Caco-2 (cell line): Measurements from ENCODE around the gene XKR3. TPM values are rescaled to one million over a fixed set of nuclear protein-coding genes. Genes with fewer than 3 reads are reported as not detected.

Source experiments
- BruUV-seq: library from RNA; stranded (reverse); fragments of 400-500 nt; replicated peaks from 2 replicates; lab custom pipeline; 2021; lab: Mats Ljungman, UMichigan
- CTCF ChIA-PET: fragments of 300-600 bp; sonication (Branson Sonifier 250); formaldehyde crosslinking; loops from one replicate; lab custom pipeline; 2022; ENCODE audit warnings: antibody characterized with exemption; lab: Charles Lee
- POLR2A ChIA-PET: fragments of 300-600 bp; sonication (Branson Sonifier 250); formaldehyde crosslinking; loops from one replicate; lab custom pipeline; 2022; ENCODE audit warnings: antibody characterized with exemption; lab: Charles Lee
- DNase-seq, 2 experiments: peaks; one replicate each; pipeline versions ENCODE4 v3.0.0 to v3.0.0-alpha.2; 2020 to 2022
- H3K27me3 ChIP-seq: replicated peaks from 2 replicates; pipeline ENCODE4 v1.6.0; 2011; ENCODE audit warnings: low read length; ENCODE audit not compliant: control insufficient read depth, insufficient read depth
- H3K36me3 ChIP-seq: 2 replicates; pipeline ENCODE4 v1.5.1; 2011; ENCODE audit warnings: low read length; ENCODE audit not compliant: control insufficient read depth, insufficient read depth
- H3K4me1 ChIP-seq: fragments of 250-450 bp; sonication (Bioruptor Pico); 2 replicates; pipeline ENCODE4 v1.5.1; 2020; ENCODE audit warnings: mild to moderate bottlenecking
- H3K4me3 ChIP-seq: 2 replicates; pipeline ENCODE4 v1.5.1; 2011; ENCODE audit warnings: low read depth, mild to moderate bottlenecking, control low read depth, low read length
- H3K9me3 ChIP-seq: fragments of 250-450 bp; sonication (Bioruptor Pico); 2 replicates; pipeline ENCODE4 v1.5.1; 2020; ENCODE audit warnings: mild to moderate bottlenecking, moderate library complexity
- H3K27ac Mint-ChIP-seq: one replicate; pipeline ENCODE4 v1.8.0; 2022; ENCODE audit warnings: mixed read lengths; ENCODE audit not compliant: unreplicated experiment
- H3K27me3 Mint-ChIP-seq: one replicate; pipeline ENCODE4 v1.8.0; 2022; ENCODE audit warnings: mixed read lengths; ENCODE audit not compliant: insufficient read depth, unreplicated experiment
- H3K36me3 Mint-ChIP-seq: one replicate; pipeline ENCODE4 v1.8.0; 2022; ENCODE audit warnings: mild to moderate bottlenecking, mixed read lengths; ENCODE audit not compliant: insufficient read depth, unreplicated experiment
- H3K4me1 Mint-ChIP-seq: one replicate; pipeline ENCODE4 v1.8.0; 2022; ENCODE audit warnings: low read depth, mixed read lengths; ENCODE audit not compliant: unreplicated experiment
- H3K4me3 Mint-ChIP-seq: one replicate; pipeline ENCODE4 v1.8.0; 2022; ENCODE audit warnings: mild to moderate bottlenecking, moderate library complexity, mixed read lengths; ENCODE audit not compliant: unreplicated experiment
- H3K9me3 Mint-ChIP-seq: one replicate; pipeline ENCODE4 v1.8.0; 2022; ENCODE audit warnings: mixed read lengths; ENCODE audit not compliant: unreplicated experiment
- intact Hi-C: fragments of 100-400 bp; cut with micrococcal nuclease; formaldehyde crosslinking; loops from one replicate; pipeline ENCODE4 v1.10.0; 2022; ENCODE audit not compliant: unreplicated experiment
- total RNA-seq: library from RNA; stranded (reverse); gene quantifications from 2 replicates; pipeline ENCODE4 v1.2.3, GENCODE V29; 2022
- TF ChIP-seq, protein P1 (sequence below), 2 experiments: fragments of 200-600 bp in 1 of 2; IDR thresholded peaks; 1 replicate in 1 of 2; 2 replicates in 1 of 2; pipeline versions ENCODE4 v1.5.1 to v1.8.0; 2011 to 2022; ENCODE audit warnings: antibody characterized with exemption in 1 of 2, control low read depth in 1 of 2, inconsistent platforms in 1 of 2, low read depth in 1 of 2, low read length in 1 of 2, mild to moderate bottlenecking in 1 of 2, moderate library complexity in 1 of 2; ENCODE audit not compliant: insufficient read depth in 1 of 2, severe bottlenecking in 1 of 2, unreplicated experiment in 1 of 2

Gene XKR3
- total RNA-seq, 1 experiment from 2014 or later: not detected

- CTCF ChIA-PET: no interaction called here
- intact Hi-C loops: no loop called here
- H3K27me3 Mint-ChIP-seq: no peaks in the 10 kb centered on the region
- H3K4me1 ChIP-seq: no peaks in the 10 kb centered on the region
- no peak overlapping the region for H3K4me3 Mint-ChIP-seq
- DNase-seq: no peak
- no TSS peak for BruUV-seq
- POLR2A ChIA-PET: no interaction called here
- no peaks in the 10 kb centered on the region for H3K4me1 Mint-ChIP-seq
- H3K9me3 ChIP-seq: no peaks in the 10 kb centered on the region
- no peak overlapping the region for H3K4me3 ChIP-seq
- no peaks in the 10 kb centered on the region for H3K9me3 Mint-ChIP-seq
- H3K27me3 ChIP-seq: no peaks in the 10 kb centered on the region
- no peaks in the 10 kb centered on the region for H3K36me3 Mint-ChIP-seq
- H3K36me3 ChIP-seq: no peaks in the 10 kb centered on the region
- TF ChIP-seq, protein P1, sequence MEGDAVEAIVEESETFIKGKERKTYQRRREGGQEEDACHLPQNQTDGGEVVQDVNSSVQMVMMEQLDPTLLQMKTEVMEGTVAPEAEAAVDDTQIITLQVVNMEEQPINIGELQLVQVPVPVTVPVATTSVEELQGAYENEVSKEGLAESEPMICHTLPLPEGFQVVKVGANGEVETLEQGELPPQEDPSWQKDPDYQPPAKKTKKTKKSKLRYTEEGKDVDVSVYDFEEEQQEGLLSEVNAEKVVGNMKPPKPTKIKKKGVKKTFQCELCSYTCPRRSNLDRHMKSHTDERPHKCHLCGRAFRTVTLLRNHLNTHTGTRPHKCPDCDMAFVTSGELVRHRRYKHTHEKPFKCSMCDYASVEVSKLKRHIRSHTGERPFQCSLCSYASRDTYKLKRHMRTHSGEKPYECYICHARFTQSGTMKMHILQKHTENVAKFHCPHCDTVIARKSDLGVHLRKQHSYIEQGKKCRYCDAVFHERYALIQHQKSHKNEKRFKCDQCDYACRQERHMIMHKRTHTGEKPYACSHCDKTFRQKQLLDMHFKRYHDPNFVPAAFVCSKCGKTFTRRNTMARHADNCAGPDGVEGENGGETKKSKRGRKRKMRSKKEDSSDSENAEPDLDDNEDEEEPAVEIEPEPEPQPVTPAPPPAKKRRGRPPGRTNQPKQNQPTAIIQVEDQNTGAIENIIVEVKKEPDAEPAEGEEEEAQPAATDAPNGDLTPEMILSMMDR (IDR thresholded peaks at IDR 0.05; ENCODE audit: insufficient read depth in 1 of 2, low read depth in 1 of 2, low read length in 1 of 2, severe bottlenecking in 1 of 2, unreplicated experiment in 1 of 2): no peak
- H3K27ac Mint-ChIP-seq: no peak overlapping the region
Measured at GRCh38 chr22:16838073-16838472, 12.9 kb upstream of the XKR3 start.

DNA sequence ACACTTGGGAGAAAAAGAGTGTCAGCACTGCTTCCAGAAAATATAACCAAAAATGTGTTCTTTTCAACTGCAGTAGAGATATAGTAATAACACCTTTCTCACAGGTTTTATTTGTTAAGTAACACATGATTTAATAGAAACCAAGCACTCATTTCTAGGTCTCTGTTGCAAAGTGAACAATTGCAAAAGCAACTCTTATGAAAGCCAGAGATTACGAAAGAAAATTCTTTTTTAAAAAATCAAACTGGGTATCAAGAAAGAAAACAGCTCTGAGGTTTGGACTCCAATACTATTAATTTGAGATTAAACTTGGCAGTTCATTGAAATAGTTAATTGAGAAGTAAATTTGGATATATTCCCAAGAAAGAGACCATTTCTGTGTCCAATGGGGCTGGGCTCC lies 9.8 kb upstream of the XKR3 start:
- ChIA-PET POLR2A (no interaction called here), CTCF (no interaction called here)
- H3K4me3 Mint-ChIP-seq: no peak overlapping the region
- H3K27me3 Mint-ChIP-seq: no peaks in the 10 kb centered on the region
- H3K36me3 Mint-ChIP-seq: no peaks in the 10 kb centered on the region
- no peaks in the 10 kb centered on the region for H3K36me3 ChIP-seq
- H3K27me3 ChIP-seq: no peaks in the 10 kb centered on the region
- no peak overlapping the region for H3K27ac Mint-ChIP-seq
- intact Hi-C loops: no loop called here
- TF ChIP-seq, protein P1 (IDR thresholded peaks at IDR 0.05; ENCODE audit: insufficient read depth in 1 of 2, low read depth in 1 of 2, low read length in 1 of 2, severe bottlenecking in 1 of 2, unreplicated experiment in 1 of 2): no peak
- no peaks in the 10 kb centered on the region for H3K9me3 ChIP-seq
- no peaks in the 10 kb centered on the region for H3K4me1 ChIP-seq
- no peak overlapping the region for H3K4me3 ChIP-seq
- no peaks in the 10 kb centered on the region for H3K9me3 Mint-ChIP-seq
- H3K4me1 Mint-ChIP-seq: peaks cover 9% of the 10 kb centered on the region
- BruUV-seq: no TSS peak
- DNase-seq: no peak

DNA sequence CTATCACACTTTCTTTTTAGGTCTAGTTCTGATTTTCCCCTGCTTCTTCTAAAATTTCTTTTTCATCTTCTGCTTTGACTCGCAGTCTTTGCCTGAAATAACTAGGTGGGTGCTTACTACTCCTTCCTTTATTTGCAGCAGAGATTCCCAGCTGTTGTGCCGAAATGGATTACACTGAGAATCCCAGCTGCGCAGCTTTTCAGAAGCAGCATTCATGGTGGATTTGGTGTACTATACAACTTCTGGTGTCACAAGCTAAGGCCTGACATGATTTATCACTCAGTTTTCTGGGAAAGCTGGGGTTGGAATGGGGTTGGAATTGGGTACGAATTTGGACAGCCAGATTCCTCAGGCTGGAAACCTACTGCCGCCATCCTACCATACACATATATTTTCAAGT lies 6.0 kb upstream of the XKR3 start:
- Mint-ChIP-seq H3K36me3 (no peaks in the 10 kb centered on the region), H3K27ac (no peak overlapping the region), H3K4me1 (peaks cover 9% of the 10 kb centered on the region), H3K4me3 (no peak overlapping the region), H3K9me3 (no peaks in the 10 kb centered on the region), H3K27me3 (no peaks in the 10 kb centered on the region)
- intact Hi-C loops: no loop called here
- Histone ChIP-seq H3K27me3 (no peaks in the 10 kb centered on the region), H3K36me3 (no peaks in the 10 kb centered on the region), H3K4me3 (no peak overlapping the region), H3K4me1 (no peaks in the 10 kb centered on the region), H3K9me3 (no peaks in the 10 kb centered on the region)
- BruUV-seq: no TSS peak
- no peak for DNase-seq
- CTCF ChIA-PET: no interaction called here
- POLR2A ChIA-PET: no interaction called here
- TF ChIP-seq, protein P1 (IDR thresholded peaks at IDR 0.05; ENCODE audit: insufficient read depth in 1 of 2, low read depth in 1 of 2, low read length in 1 of 2, severe bottlenecking in 1 of 2, unreplicated experiment in 1 of 2): no peak
